Kidney tubule cell (primary cell): ENCODE data around the gene PDGFC.

ENCODE experiments used
- DNase-seq: peaks from one replicate; pipeline ENCODE4 v3.0.0-alpha.2; 2018; ENCODE audit warnings: low spot score

Gene PDGFC

GRCh38 chr4:156974264-156974663 is 2.7 kb upstream of the PDGFC start:
- DNase-seq, result peak; percentile 60

GRCh38 chr4:156972379-156973015 is 898 bp upstream of the PDGFC start:
- no peak for DNase-seq

GRCh38 chr4:156971165-156971675 is 379 bp downstream of the PDGFC start:
- no peak for DNase-seq

GRCh38 chr4:156970501-156971164 is 966 bp downstream of the PDGFC start:
- DNase-seq, result peak; percentile 72

- DNase-seq, result no peak
Observed at GRCh38 chr4:156969911-156970310, 1.7 kb downstream of the PDGFC start.

- DNase-seq, result peak; percentile 29
Observed at GRCh38 chr4:156969101-156969500, 2.5 kb downstream of the PDGFC start.

GRCh38 chr4:156968479-156968984 is 3.1 kb downstream of the PDGFC start:
- DNase-seq, result peak; percentile 91

GRCh38 chr4:156966836-156967235 is 4.8 kb downstream of the PDGFC start:
- DNase-seq, result no peak

GRCh38 chr4:156963419-156963818 is 8.2 kb downstream of the PDGFC start:
- DNase-seq, result no peak

- DNase-seq, result peak; percentile 85
Observed at GRCh38 chr4:156962528-156962974, 9.0 kb downstream of the PDGFC start.

GRCh38 chr4:156962058-156962358 is 9.6 kb downstream of the PDGFC start:
- no peak for DNase-seq

- no peak for DNase-seq
Observed at GRCh38 chr4:156961196-156962057, 10.2 kb downstream of the PDGFC start.

GRCh38 chr4:156959298-156959702 is 12.3 kb downstream of the PDGFC start:
- no peak for DNase-seq

GRCh38 chr4:156958276-156959074 is 13.1 kb downstream of the PDGFC start:
- no peak for DNase-seq

GRCh38 chr4:156957556-156957955 is 14.0 kb downstream of the PDGFC start:
- DNase-seq, result no peak

- DNase-seq, result no peak
Observed at GRCh38 chr4:156956826-156957368, 14.7 kb downstream of the PDGFC start.

GRCh38 chr4:156956359-156956758 is 15.2 kb downstream of the PDGFC start:
- DNase-seq, result peak; percentile 56

- no peak for DNase-seq
Observed at GRCh38 chr4:156954587-156954986, 17.0 kb downstream of the PDGFC start.

GRCh38 chr4:156953951-156954350 is 17.6 kb downstream of the PDGFC start:
- no peak for DNase-seq

- DNase-seq, result no peak
Observed at GRCh38 chr4:156953001-156953400, 18.6 kb downstream of the PDGFC start.

- peak; percentile 57 for DNase-seq
Observed at GRCh38 chr4:156952078-156952759, 19.4 kb downstream of the PDGFC start.
